HL-60/S4 (cell line): ENCODE results near the gene ICAM4.

Source experiments
- in situ Hi-C: fragments of 300-500 bp; cut with MboI; formaldehyde crosslinking; loops from 2 replicates; pipeline ENCODE4 v1.14.3; 2022; ENCODE audit warnings: low sequenced_read_pairs

ICAM4 gene

DNA sequence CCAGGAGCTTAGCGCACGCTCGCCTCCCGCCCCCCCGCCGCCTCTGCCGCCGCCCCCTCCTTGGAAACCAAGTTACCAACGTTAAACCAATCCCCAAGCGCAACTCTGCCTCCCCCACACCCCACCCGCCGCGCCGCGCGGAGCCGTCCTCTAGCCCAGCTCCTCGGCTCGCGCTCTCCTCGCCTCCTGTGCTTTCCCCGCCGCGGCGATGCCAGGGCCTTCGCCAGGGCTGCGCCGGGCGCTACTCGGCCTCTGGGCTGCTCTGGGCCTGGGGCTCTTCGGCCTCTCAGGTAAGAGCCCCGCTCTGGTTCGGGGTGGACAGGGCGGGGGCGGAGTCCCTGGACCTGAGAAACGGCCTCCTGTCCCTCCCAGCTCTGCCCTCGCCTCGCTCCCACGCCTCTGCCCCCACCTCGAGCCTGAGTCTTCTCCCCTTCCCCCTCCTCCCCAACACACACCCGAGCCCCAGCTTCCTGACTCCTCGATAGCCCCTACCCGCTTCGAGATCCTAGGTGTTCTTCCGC, 3.1 kb downstream of the ICAM4 start, which contains the start of gene ICAM5:
ICAM5 (plus strand) TSS at position 117 of the 521 bp plus-strand sequence; CDS start at position 209, 92 bp downstream.
- in situ Hi-C loops = no loop called here

DNA sequence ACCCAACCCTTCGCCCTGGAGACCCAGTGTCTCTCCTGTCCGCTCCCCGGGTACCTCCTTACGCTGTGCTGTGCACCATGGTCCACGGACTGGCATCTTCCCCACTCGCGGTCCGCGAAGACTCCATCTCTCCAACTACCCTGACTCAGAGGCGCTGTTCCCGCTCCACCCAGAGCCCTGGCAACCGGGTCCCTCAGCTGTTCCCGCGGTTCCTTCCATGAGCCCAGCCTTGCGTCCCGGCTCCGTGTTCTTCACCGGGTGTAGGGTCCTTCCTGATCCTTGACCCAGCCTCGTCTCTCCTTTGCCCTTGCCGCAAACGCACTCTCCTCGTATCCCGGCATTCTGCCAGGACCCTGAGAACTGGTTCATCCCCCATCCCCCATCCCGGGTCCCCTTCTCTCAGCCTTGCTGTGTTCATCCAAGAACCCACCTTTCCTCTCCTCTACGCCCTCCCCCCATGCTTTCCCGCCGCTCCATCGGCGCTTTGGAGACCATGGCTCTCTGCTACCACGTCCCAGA, 3.7 kb downstream of the ICAM4 start:
- in situ Hi-C loops = no loop called here

DNA sequence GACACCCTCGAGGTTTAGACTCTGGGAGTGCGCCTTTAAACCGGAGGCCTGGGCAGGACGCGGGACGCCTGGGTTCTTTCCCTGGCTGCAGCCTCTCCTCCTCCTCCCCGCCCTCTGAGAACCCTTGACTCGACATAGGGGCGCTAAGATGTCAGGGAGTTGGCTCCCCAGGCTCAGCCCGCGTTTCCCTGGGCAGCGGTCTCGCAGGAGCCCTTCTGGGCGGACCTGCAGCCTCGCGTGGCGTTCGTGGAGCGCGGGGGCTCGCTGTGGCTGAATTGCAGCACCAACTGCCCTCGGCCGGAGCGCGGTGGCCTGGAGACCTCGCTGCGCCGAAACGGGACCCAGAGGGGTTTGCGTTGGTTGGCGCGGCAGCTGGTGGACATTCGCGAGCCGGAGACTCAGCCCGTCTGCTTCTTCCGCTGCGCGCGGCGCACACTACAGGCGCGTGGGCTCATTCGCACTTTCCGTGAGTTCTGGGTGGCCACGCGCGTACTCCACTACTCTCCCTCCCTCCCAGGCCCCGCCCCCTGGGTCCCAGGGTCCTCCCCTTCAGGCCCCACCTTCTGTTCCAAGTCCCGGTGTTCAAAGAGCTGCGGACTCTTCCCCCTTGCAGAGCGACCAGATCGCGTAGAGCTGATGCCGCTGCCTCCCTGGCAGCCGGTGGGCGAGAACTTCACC, 4.3 kb downstream of the ICAM4 start:
- in situ Hi-C loops = no loop called here

DNA sequence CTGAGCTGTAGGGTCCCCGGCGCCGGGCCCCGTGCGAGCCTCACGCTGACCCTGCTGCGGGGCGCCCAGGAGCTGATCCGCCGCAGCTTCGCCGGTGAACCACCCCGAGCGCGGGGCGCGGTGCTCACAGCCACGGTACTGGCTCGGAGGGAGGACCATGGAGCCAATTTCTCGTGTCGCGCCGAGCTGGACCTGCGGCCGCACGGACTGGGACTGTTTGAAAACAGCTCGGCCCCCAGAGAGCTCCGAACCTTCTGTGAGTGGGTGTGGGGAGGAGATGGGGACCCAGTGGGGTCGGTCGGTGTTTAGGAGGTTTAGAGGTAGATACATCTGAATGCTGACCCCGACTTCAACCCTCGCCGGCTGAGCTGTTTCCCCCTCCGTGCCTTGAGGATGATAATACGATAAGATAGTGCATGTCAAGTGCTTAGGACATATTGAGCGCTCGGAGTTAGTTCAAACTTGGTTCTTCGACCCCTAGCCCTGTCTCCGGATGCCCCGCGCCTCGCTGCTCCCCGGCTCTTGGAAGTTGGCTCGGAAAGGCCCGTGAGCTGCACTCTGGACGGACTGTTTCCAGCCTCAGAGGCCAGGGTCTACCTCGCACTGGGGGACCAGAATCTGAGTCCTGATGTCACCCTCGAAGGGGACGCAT, 4.9 kb downstream of the ICAM4 start:
- in situ Hi-C loops = no loop called here

DNA sequence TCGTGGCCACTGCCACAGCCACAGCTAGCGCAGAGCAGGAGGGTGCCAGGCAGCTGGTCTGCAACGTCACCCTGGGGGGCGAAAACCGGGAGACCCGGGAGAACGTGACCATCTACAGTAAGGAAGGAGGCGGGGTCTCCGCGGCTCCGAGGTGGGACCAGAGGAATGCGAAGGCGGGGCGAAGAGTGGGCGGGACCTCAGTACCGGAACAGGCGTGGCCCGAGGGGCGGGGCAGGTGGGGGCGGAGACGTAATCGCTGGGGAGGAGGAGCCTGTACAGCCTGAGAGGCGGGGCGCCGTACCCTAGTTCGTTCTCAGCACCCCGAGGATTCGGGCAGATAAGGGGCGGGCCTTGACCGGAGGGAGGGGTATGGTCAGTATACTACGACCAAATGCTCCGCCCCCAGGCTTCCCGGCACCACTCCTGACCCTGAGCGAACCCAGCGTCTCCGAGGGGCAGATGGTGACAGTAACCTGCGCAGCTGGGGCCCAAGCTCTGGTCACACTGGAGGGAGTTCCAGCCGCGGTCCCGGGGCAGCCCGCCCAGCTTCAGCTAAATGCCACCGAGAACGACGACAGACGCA, 5.5 kb downstream of the ICAM4 start:
- in situ Hi-C loops = no loop called here

DNA sequence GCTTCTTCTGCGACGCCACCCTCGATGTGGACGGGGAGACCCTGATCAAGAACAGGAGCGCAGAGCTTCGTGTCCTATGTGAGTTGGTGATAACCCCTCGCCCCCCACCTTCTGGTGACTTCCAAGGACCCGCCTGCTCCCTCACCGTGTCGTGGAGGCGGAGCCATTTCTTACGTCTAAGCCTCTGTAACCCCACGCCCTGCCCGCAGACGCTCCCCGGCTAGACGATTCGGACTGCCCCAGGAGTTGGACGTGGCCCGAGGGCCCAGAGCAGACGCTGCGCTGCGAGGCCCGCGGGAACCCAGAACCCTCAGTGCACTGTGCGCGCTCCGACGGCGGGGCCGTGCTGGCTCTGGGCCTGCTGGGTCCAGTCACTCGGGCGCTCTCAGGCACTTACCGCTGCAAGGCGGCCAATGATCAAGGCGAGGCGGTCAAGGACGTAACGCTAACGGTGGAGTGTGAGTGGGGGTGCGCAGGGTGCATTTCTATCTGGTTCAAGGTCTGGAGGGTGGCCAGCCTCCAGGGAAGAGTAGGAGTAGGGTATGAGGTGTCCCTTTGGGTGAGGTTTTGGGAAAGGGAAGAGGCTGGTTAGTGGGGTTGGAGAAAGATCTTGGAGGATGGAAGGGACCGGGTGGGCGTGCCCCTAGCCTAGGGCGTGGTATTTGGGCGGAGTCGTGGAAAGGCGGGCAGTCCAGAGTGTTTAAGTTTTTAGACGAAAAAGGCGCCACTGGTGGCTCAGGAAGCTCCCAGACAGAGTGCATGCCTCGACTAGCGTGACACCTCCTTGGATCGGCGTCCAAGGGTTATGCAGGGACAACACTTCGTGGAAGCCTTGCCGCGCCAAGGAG, 6.3 kb downstream of the ICAM4 start:
- in situ Hi-C loops = no loop called here

DNA sequence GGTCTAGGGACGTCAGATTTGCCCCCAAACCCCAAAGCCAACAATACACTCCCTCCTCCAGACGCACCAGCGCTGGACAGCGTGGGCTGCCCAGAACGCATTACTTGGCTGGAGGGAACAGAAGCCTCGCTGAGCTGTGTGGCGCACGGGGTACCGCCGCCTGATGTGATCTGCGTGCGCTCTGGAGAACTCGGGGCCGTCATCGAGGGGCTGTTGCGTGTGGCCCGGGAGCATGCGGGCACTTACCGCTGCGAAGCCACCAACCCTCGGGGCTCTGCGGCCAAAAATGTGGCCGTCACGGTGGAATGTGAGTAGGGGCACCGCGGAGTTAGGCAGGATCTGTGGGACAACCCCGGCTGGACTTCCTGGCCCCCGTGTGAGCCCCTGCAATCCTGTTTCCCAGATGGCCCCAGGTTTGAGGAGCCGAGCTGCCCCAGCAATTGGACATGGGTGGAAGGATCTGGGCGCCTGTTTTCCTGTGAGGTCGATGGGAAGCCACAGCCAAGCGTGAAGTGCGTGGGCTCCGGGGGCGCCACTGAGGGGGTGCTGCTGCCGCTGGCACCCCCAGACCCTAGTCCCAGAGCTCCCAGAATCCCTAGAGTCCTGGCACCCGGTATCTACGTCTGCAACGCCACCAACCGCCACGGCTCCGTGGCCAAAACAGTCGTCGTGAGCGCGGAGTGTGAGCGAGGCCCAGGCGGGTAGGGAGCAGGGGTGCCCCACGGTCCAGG, 7.0 kb downstream of the ICAM4 start:
- in situ Hi-C loops = no loop called here

DNA sequence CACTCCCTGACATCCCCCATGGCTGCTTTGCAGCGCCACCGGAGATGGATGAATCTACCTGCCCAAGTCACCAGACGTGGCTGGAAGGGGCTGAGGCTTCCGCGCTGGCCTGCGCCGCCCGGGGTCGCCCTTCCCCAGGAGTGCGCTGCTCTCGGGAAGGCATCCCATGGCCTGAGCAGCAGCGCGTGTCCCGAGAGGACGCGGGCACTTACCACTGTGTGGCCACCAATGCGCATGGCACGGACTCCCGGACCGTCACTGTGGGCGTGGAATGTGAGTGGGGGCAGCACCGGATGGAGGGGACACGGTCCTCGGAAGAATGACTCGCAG, 7.6 kb downstream of the ICAM4 start:
- in situ Hi-C loops = no loop called here

DNA sequence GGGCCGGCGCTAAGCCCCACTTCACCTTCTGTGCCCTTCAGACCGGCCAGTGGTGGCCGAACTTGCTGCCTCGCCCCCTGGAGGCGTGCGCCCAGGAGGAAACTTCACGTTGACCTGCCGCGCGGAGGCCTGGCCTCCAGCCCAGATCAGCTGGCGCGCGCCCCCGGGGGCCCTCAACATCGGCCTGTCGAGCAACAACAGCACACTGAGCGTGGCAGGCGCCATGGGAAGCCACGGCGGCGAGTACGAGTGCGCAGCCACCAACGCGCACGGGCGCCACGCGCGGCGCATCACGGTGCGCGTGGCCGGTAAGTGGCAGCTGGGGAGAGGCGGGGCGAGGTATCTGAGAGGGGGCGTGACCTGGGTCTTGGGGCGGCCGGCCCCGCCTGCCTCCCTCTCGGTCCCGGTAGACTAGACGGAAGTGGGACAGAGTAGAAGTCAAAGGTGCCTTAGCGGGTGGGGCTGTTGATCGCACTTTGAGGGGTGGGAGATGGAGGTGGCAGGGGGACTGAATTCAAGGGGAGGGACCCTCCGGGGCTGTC, 8.6 kb downstream of the ICAM4 start:
- in situ Hi-C loops = no loop called here

DNA sequence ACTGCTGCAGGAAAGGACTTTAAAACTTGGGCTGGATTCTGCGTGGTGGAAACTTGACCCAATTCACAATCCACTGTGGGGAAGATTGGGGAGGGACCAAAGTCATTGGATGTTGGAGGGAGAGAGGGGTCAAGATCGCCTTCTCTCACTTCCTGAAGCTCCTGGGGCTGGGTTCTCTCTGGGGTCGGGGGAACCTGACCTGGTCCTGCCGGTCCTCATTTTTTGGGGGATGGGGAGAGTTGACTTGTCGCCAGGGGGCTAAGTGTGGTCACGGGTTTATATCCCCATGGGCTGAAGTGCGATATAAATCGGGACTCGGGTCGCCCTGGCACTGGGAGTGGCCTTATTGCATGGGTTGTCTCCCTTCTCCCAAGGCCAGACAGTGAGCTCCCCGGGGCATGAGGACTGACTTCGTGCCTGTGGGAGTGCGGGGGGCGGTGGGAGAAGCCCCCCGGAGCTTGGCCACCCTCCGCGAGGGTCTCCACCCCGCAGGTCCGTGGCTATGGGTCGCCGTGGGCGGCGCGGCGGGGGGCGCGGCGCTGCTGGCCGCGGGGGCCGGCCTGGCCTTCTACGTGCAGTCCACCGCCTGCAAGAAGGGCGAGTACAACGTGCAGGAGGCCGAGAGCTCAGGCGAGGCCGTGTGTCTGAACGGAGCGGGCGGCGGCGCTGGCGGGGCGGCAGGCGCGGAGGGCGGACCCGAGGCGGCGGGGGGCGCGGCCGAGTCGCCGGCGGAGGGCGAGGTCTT, 9.3 kb downstream of the ICAM4 start:
- in situ Hi-C loops = no loop called here

DNA sequence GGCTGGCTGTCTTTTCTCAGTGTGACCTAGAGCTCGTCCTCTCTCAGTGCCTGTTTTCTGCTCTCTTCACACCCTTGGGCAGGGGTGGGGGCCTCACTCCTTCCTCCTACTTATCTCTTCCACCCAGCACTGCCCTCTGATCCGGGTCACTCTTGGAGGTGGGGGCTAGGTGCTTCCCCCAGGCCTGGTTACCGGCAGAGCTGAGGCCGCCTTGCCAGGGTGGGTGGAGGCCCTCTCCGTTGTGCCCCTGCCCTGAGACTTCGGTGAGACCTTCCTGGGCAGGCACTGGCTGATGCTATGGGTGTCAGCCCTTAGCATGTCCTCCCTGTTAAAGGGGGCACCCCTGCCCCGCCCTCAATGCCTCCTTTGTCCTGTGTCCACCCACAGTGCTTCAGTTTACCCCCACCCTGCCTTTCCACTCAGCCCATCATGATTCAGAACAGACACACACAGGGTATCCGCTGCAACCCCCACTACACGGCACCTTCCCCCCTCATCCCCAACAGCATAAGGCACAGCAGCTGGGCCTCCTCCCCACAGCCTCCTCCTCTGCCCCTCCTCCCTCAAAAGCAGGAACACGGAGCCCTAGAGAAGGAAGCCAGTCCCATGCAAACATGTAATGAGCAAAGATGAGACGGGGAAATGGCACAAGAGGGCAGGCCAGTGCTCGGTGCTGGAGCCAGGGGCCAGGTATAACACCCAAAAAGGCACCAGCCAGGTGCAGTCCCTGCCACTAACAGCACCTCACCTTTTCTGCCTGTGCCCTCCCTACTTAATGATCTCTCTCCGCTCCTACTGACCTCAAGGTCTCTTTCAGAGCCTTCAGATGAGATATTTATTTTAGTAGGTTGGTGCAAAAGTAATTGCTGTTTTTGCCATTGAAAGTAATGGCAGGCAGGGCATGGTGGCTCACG, 13.0 kb downstream of the ICAM4 start:
- in situ Hi-C loops = no loop called here

DNA sequence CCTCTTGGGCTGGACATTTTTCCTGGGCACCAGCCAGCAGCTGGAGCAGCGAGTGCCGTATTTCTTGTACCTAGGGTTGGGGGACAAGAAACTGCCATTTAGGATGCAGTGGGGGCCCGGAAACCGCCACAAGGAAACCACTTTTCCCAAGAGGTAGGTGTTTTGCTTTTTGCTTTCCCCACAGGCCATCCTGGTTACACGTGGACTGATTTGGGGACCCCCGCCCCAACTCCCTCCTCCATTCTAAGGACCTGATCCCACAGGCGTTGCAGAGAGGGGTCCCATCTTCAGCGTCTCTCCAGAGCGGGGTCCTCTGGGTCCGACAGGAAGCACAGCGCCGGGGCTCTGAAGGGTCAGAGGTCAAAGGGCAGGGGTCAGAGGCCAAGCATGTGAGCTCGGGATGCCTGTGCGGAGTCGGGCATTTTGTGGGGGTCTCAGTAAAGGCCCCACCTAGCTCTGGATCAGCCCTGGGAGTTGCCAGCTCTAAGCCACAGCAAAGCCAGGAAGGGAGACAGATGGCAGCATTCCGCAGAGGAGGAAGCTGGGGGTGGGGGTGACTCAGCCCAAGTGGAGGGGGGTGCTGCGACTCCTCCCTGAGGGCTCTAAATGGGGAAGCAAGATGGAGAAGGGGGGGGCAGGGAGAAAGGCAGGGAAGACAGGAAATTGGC, 18.5 kb downstream of the ICAM4 start:
- in situ Hi-C loops = no loop called here

DNA sequence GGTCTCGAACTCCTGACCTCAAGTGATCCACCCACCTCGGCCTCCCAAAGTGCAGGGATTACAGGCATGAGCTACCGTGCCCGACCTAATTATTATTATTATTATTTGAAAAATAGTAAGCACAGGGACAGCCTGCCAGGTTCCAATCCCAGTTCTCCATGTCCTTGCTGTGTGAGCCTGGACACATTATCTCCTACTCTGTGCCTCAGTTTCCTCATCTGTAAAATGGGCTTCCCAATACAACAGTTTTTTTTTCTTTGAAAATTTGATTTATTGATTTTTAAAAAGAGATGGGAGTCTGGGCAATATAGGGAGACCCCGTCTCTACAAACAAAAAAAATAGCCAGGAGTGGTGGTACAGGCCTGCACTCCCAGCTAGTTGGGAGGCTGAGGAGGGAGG, 19.6 kb downstream of the ICAM4 start:
- in situ Hi-C loops = no loop called here

DNA sequence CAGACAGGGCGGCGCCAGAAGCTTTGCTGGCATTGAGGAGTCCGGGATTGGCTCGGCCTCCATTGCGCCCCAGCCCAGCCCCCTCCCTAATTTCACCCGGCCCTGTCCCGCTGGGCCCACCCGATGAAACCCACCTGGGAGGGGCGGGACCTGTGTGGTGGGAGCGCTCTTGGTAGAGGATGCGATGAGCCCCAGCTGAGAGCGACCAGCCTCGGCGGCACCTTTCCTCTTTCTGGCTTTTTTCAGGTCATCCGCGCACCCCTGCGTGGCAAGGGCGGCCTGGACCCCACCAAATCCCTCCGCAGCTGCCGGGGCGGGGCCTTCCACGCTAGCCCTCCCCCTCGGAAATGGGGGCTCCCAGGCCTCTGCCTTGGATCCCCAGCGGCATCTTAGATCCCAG, 22.7 kb downstream of the ICAM4 start, which contains the start of gene ZGLP1:
ZGLP1 (minus strand) TSS at position 393 of the 400 bp plus-strand sequence.
- in situ Hi-C loops = no loop called here

DNA sequence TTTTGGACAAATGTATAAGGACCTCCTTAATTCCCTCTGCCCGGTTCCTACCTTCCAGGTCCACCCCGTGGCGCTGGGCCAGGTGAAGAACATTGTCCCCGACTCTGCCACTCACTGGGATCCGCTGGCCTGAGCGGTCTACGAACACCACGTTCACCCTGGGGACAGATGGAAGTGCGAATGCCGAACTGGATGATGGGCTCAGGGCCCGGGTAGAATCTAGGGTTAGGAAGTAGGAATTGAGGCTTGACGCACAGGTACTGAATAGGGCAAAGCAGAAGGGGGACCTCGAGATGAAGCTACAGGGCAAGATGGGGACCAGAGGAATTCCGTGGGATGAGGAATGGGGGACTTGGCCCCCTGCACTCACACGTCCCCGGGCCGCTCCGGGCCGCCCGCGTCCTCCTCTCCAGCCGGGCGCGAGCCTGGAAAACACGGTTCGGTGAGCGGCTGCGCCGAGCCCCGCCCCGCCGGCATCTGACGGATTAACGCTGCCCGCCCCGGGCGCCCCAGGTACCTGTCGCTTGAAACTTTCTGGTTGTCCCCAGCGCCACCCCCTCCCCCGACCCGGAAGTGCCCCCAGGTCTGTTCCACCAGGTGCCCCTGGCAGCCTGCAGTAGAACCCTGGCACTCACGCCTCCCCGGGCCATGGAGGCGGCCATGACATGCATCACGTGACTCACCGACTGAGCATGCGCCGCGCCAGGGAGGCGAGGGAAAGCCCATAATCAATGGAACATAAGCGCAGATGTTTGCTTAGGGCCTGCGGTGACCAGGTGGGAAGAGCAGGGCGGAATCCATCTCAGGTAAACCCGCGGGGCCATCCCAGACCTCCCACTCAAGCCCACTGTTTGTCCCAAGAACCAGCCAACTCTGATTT, 28.8 kb downstream of the ICAM4 start, which contains the start of gene FDX2:
FDX2 (minus strand) TSS at position 681 of the 880 bp plus-strand sequence; CDS start at position 662, 19 bp downstream.
- in situ Hi-C loops = no loop called here

DNA sequence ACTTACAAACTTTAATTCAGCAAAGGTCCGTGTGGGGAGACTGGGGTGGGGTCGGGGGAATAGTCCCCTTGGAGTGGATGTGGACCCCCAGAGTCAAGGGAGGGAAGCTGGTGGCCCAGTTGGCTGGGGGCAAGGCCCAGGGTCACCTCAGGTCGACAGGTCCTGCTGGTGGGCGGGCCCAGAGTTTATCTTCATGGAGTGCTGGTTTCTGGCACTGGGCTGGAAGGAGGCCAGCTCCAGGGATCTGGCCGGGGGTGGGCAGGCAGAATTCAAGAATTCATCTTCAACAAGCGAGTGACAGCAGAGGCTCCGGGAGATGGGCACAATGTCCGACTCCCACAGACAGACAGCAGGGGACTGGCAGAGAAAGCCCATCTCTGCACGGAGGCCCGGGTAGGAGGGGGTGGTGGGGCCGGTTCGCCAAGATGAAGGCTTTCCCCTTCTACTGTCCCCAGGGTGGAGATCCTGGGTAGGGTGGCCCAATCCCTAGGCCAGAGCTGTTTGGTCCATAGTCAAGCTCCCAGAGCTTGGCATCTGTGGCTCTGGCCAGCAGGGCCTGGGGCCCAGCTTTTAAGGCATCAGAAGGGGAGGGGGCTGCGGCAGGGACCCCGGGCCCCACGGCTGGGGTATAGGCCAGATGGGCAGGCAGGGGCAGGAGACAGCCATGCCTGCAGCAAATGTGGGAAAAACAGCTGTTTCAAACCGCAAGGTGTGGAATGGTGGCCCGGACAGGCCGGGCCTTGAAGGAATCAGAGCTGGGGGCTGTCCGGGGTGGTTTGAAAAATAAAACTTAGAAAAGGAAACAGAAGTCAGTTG, 29.7 kb downstream of the ICAM4 start:
- in situ Hi-C loops = no loop called here
